Mesendoderm (in vitro differentiated cells): ENCODE measurements around the gene MGAT3.

Experiments
- DNase-seq: peaks from one replicate; pipeline ENCODE4 v3.0.0; 2013
- H2AK5ac ChIP-seq: 2 replicates; pipeline ENCODE4 v1.6.1; 2013; ENCODE audit warnings: low read length, inconsistent platforms
- H2BK120ac ChIP-seq: 2 replicates; pipeline ENCODE4 v1.6.1; 2013; ENCODE audit warnings: low read depth, mild to moderate bottlenecking, low read length, moderate library complexity, mixed read lengths
- H2BK15ac ChIP-seq: replicated peaks from 2 replicates; pipeline ENCODE4 v1.6.1; 2013; ENCODE audit warnings: low read depth, mild to moderate bottlenecking, moderate library complexity
- H2BK5ac ChIP-seq: 2 replicates; pipeline ENCODE4 v1.6.1; 2013; ENCODE audit warnings: low read length, inconsistent platforms
- H3K18ac ChIP-seq: 2 replicates; pipeline ENCODE4 v1.6.1; 2013; ENCODE audit warnings: mild to moderate bottlenecking, low read length, mixed read lengths
- H3K23ac ChIP-seq: one replicate; pipeline ENCODE4 v1.6.1; 2013; ENCODE audit warnings: low read length
- H3K27ac ChIP-seq: 2 replicates; pipeline ENCODE4 v1.5.1; 2013; ENCODE audit warnings: low read depth, mild to moderate bottlenecking, inconsistent platforms, low read length, moderate library complexity
- H3K27me3 ChIP-seq: 2 replicates; pipeline ENCODE4 v1.6.1; 2013; ENCODE audit warnings: low read length, control low read depth, mild to moderate bottlenecking, inconsistent platforms; ENCODE audit not compliant: insufficient read depth, poor library complexity
- H3K36me3 ChIP-seq: 2 replicates; pipeline ENCODE4 v1.6.1; 2013; ENCODE audit warnings: low read length, inconsistent platforms; ENCODE audit not compliant: control insufficient read depth, insufficient read depth
- H3K4ac ChIP-seq: one replicate; pipeline ENCODE4 v1.6.1; 2013; ENCODE audit warnings: low read depth, mild to moderate bottlenecking, low read length, moderate library complexity
- H3K4me1 ChIP-seq: 2 replicates; pipeline ENCODE4 v1.6.1; 2013; ENCODE audit warnings: low read depth, low read length, inconsistent platforms; ENCODE audit not compliant: control insufficient read depth
- H3K4me2 ChIP-seq: 2 replicates; pipeline ENCODE4 v1.6.1; 2013; ENCODE audit warnings: low read length
- H3K4me3 ChIP-seq: 2 replicates; pipeline ENCODE4 v1.5.1; 2013; ENCODE audit warnings: mild to moderate bottlenecking, low read length
- H3K56ac ChIP-seq: one replicate; pipeline ENCODE4 v1.6.1; 2013; ENCODE audit warnings: low read length
- H3K79me1 ChIP-seq: 2 replicates; pipeline ENCODE4 v1.6.1; 2013; ENCODE audit warnings: low read length, inconsistent platforms
- H3K79me2 ChIP-seq: 2 replicates; pipeline ENCODE4 v1.6.1; 2013; ENCODE audit warnings: mild to moderate bottlenecking, low read length; ENCODE audit not compliant: control insufficient read depth, insufficient read depth
- H3K9ac ChIP-seq: 2 replicates; pipeline ENCODE4 v1.6.1; 2013; ENCODE audit warnings: low read length, inconsistent platforms
- H4K5ac ChIP-seq: one replicate; pipeline ENCODE4 v1.6.1; 2013; ENCODE audit warnings: low read length
- H4K8ac ChIP-seq: one replicate; pipeline ENCODE4 v1.6.1; 2013; ENCODE audit warnings: low read depth, mild to moderate bottlenecking, control low read depth, low read length, moderate library complexity
- WGBS: extraction: QIAGEN DNeasy Blood & Tissue Kit; methylation state at CpG from one replicate; pipeline ENCODE4 v1.1.7; 2013; ENCODE audit warnings: low lambda C conversion rate, missing lambda C conversion rate; ENCODE audit not compliant: insufficient coverage; ENCODE audit errors: extremely low coverage; 5-methylcytosine and 5-hydroxymethylcytosine counted together

MGAT3 gene

DNA sequence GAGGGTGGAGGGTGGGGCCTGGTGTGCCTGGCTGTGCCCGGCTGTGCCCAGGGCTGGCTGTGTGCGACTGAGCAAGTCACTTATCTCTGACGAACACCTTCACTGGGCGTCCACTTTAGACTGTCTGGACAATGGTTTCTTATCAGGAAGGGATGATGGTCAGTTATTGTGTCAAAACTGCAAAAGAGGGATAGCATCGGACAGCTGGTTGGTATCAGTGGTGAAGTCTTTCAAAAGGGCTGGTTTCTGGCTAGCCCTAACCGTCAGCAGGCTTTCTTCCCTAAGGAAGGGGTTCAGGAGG, 4.1 kb upstream of the MGAT3 start:
- no peaks in the 10 kb centered on the region for H3K27me3 ChIP-seq
- H2BK5ac ChIP-seq: no peak overlapping the region
- H3K79me2 ChIP-seq: no peaks in the 10 kb centered on the region
- H3K9ac ChIP-seq: no peak overlapping the region
- no peak overlapping the region for H2AK5ac ChIP-seq
- no peak for DNase-seq
- peaks cover 10% of the 10 kb centered on the region for H3K4me1 ChIP-seq
- H2BK15ac ChIP-seq: no peak overlapping the region
- no peak overlapping the region for H3K4ac ChIP-seq
- WGBS: no CpG with 5 or more reads among the region's 6 CpGs
- H4K5ac ChIP-seq: no peak overlapping the region
- H4K8ac ChIP-seq: no peak overlapping the region
- no peak overlapping the region for H3K4me2 ChIP-seq
- H3K27ac ChIP-seq: no peak overlapping the region
- no peaks in the 10 kb centered on the region for H3K79me1 ChIP-seq
- H3K18ac ChIP-seq: no peak overlapping the region
- H3K4me3 ChIP-seq: no peak overlapping the region
- H2BK120ac ChIP-seq: no peak overlapping the region
- no peaks in the 10 kb centered on the region for H3K36me3 ChIP-seq
- H3K56ac ChIP-seq: peak overlapping the region; percentile 12
- H3K23ac ChIP-seq: no peak overlapping the region

DNA sequence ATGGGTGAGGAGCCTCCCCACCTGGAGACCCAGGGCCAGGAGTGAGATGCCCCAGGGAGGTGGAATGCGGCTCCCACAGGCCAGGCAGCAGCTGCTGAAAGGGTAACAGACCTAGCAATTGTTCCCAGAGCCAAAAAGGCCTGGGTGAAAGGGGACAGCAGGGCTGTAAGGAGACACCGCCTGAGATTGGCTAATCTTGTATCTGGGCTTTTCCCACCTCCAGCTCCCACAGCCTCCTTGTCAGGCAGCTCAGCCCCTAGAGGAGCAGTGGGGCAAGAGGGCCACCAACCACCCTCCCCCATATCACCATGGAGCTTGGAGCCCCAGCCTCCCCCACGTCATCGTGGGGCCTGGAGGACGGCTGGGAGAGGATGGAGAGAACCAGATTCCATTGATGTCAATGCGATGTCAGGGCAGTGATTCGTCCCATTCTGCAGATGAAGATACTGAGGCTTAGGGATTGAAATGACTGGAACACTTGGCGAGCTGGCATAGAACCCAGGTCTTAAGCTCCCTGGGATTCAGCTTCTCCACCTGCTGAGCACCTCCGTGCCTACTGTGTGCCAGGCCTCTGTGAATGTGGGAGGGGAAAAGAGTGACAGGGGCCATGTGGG, 2.9 kb upstream of the MGAT3 start:
- no peak overlapping the region for H3K4me2 ChIP-seq
- H3K9ac ChIP-seq: no peak overlapping the region
- H2BK15ac ChIP-seq: no peak overlapping the region
- H3K18ac ChIP-seq: no peak overlapping the region
- no peak overlapping the region for H2BK120ac ChIP-seq
- H3K23ac ChIP-seq: no peak overlapping the region
- H3K56ac ChIP-seq: peak overlapping the region; percentile 43
- H4K8ac ChIP-seq: no peak overlapping the region
- H3K79me2 ChIP-seq: peaks cover 1% of the 10 kb centered on the region
- H4K5ac ChIP-seq: no peak overlapping the region
- H3K79me1 ChIP-seq: no peaks in the 10 kb centered on the region
- H2AK5ac ChIP-seq: no peak overlapping the region
- H3K4ac ChIP-seq: no peak overlapping the region
- no peak overlapping the region for H3K27ac ChIP-seq
- H3K4me1 ChIP-seq: peaks cover 13% of the 10 kb centered on the region
- H3K36me3 ChIP-seq: no peaks in the 10 kb centered on the region
- no CpG with 5 or more reads among the region's 9 CpGs for WGBS
- no peak overlapping the region for H3K4me3 ChIP-seq
- no peaks in the 10 kb centered on the region for H3K27me3 ChIP-seq
- peak; percentile 86 for DNase-seq
- no peak overlapping the region for H2BK5ac ChIP-seq

DNA sequence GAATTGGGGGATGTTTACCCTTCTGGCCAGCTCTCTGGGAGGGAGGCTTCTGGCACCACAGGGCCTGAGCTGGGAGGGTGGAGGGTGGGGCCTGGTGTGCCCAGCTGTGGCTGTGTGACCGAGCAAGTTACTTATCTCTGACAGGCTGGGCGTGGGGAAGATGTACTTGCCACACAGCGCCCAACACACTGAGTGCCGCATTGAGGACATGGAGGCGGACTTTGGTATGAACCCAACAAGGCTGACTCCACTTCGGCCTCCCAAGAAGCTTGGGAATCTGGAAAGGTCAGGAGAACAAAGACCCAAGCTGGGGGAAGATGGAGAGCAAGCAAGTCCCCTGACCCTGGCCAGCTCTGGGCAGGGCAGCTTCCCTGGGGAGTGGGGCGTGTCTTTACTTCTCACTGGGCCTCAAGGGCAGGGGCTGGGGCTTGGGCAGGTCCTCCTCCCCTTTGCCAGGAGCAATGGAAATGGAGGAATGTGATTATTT, 2.4 kb upstream of the MGAT3 start:
- Histone ChIP-seq H3K4me1 (peaks cover 13% of the 10 kb centered on the region), H2BK120ac (no peak overlapping the region), H3K9ac (no peak overlapping the region), H3K27ac (peak overlapping the region; percentile 18), H2AK5ac (no peak overlapping the region), H3K4me3 (no peak overlapping the region), H3K27me3 (no peaks in the 10 kb centered on the region), H3K4ac (no peak overlapping the region), H4K5ac (no peak overlapping the region), H3K4me2 (no peak overlapping the region), H3K23ac (no peak overlapping the region), H3K79me2 (peaks cover 1% of the 10 kb centered on the region), H3K79me1 (no peaks in the 10 kb centered on the region), H3K18ac (no peak overlapping the region), H2BK5ac (no peak overlapping the region), H3K56ac (peak overlapping the region; percentile 70), H3K36me3 (no peaks in the 10 kb centered on the region), H2BK15ac (no peak overlapping the region), H4K8ac (no peak overlapping the region)
- DNase-seq: peak; percentile 69
- WGBS: no CpG with 5 or more reads among the region's 7 CpGs

DNA sequence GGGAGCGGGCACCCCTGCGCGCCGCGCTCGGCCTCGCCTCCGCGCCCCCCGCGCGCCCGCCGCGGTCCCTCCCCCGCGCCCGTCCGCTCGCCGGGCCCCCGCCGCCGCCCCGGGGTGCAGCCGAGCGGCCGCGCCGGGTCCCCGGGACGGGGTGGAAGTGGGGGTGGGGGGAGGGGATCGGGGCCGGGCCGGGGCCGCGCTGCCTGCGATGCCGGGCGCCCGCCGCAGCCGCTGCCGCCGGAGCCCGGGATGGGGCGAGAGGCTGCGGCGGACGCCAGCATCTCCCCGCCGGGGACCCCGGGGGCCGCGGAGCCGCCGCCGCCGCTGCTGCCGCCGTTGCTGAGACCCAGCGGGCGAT, 365 bp downstream of the MGAT3 start:
- no peak overlapping the region for H3K4me2 ChIP-seq
- H3K27ac ChIP-seq: no peak overlapping the region
- H3K23ac ChIP-seq: no peak overlapping the region
- peak overlapping the region; percentile 66 for H3K4ac ChIP-seq
- peaks cover 11% of the 10 kb centered on the region for H3K4me1 ChIP-seq
- H4K8ac ChIP-seq: no peak overlapping the region
- H3K4me3 ChIP-seq: no peak overlapping the region
- no peak for DNase-seq
- H3K36me3 ChIP-seq: no peaks in the 10 kb centered on the region
- H2BK15ac ChIP-seq: no peak overlapping the region
- no peak overlapping the region for H2AK5ac ChIP-seq
- peak overlapping the region; percentile 95 for H3K18ac ChIP-seq
- H3K79me1 ChIP-seq: no peaks in the 10 kb centered on the region
- no peak overlapping the region for H2BK5ac ChIP-seq
- H3K56ac ChIP-seq: peak overlapping the region; percentile 90
- H4K5ac ChIP-seq: no peak overlapping the region
- peaks cover 1% of the 10 kb centered on the region for H3K79me2 ChIP-seq
- WGBS: no CpG with 5 or more reads among the region's 63 CpGs
- H3K27me3 ChIP-seq: no peaks in the 10 kb centered on the region
- H2BK120ac ChIP-seq: peak overlapping the region; percentile 16
- peak overlapping the region; percentile 71 for H3K9ac ChIP-seq

DNA sequence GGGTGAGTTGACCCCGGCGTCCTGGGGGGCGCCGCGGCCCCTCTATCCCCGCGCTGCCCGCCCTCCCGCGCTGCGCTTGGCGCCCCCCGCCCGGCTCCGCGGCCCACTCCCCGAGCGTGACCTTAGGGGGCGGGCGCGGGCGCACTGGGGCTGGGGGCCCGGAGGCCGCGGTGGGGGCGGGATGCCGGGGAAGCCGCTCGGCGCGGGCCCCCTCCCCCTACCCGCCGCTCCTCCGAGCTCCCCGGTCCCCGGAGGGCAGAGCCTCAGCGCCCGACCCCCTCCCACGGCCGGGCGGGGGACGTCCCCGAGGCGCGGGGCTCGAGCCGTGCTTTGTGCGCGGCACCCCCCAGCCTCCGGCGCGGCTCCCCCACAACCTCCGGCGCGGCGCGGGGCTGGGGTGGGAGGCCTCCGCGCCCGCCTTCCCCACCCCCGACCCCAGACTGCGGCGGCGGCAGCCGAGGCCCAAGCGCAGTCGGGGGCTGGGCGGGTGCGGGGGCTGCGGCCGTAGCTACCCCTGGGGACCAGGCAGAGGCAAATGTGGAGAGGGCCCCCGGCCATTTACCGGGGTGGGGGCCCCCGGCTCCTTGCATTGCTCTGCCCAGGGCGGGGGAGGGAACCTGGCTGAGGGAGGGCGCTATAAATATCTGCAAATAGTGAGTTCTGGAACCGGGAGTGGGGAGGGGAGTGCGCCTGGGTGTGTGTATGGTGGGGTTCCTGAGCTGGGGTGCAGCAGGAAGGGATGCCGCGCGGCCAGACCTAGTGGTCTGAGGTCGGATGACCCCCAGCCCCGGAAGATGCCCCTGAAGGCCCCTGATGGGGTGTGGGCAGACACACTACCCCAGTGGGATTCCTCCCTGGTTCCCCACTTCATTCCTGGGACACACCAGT, 988 bp downstream of the MGAT3 start:
- Histone ChIP-seq H4K8ac (no peak overlapping the region), H3K4me1 (peaks cover 10% of the 10 kb centered on the region), H3K4me2 (peak overlapping the region; percentile 61), H3K27ac (no peak overlapping the region), H3K4me3 (peak overlapping the region; percentile 43), H4K5ac (no peak overlapping the region), H3K79me2 (peaks cover 1% of the 10 kb centered on the region), H2BK5ac (no peak overlapping the region), H3K36me3 (no peaks in the 10 kb centered on the region), H2AK5ac (peak overlapping the region; percentile 57), H3K27me3 (no peaks in the 10 kb centered on the region), H2BK120ac (peak overlapping the region; percentile 16), H3K9ac (peak overlapping the region; percentile 71), H3K23ac (peak overlapping the region; percentile 69), H3K4ac (peak overlapping the region; percentile 79), H3K79me1 (no peaks in the 10 kb centered on the region), H3K18ac (peak overlapping the region; percentile 95), H3K56ac (peak overlapping the region; percentile 90), H2BK15ac (no peak overlapping the region)
- no peak for DNase-seq
- no CpG with 5 or more reads among the region's 83 CpGs for WGBS
